ENCODE measurements around the gene PACS2. TPM values are rescaled to one million over a fixed set of nuclear protein-coding genes. Genes with fewer than 3 reads are reported as not detected.

The PACS2 gene
- total RNA-seq, 4 donors from 2014 or later = 61.5 to 91.1 (median 74.7) TPM

- H3K27ac ChIP-seq = peak overlapping the region in 3 of 4 donors; percentile 83 to 91 (median 90)
- H3K4me3 ChIP-seq = peak overlapping the region in 1 of 2 donors; percentile 94
These were observed 2.0 kb downstream of the PACS2 start for GRCh38 chr14:105316577-105316941.

GRCh38 chr14:105316968-105317510 lies 2.5 kb downstream of the PACS2 start:
- no peak for TF ChIP-seq POLR2AphosphoS5 (IDR thresholded peaks at IDR 0.05)
- no peak for TF ChIP-seq EP300 (IDR thresholded peaks at IDR 0.05)
- no peak for TF ChIP-seq POLR2A (IDR thresholded peaks at IDR 0.05)
- no peak for TF ChIP-seq CTCF (IDR thresholded peaks at IDR 0.05)

More at GRCh38 chr14:105316577-105316941, 2.0 kb downstream of the PACS2 start:
- no peak for ATAC-seq
- H3K4me1 ChIP-seq = peaks cover 0 to 56% (median 35%) of the 10 kb centered on the region in 3 donors
- H3K36me3 ChIP-seq = no peaks in the 10 kb centered on the region
- no peaks in the 10 kb centered on the region for H3K9me3 ChIP-seq
- H3K27me3 ChIP-seq = no peaks in the 10 kb centered on the region
- 86 to 89% methylated on average over 3 to 5 of the region's 10 CpGs for WGBS, 2 donors (ENCODE audit: low coverage in 1 of 2)
- TF ChIP-seq POLR2AphosphoS5 (IDR thresholded peaks at IDR 0.05) (no peak), POLR2A (IDR thresholded peaks at IDR 0.05) (no peak), EP300 (IDR thresholded peaks at IDR 0.05) (no peak), CTCF (IDR thresholded peaks at IDR 0.05) (no peak)

GRCh38 chr14:105317546-105317945 lies 3.0 kb downstream of the PACS2 start:
- WGBS, 2 donors (ENCODE audit: low coverage in 1 of 2) = 8 to 24% methylated on average over 2 to 7 of the region's 11 CpGs
- Histone ChIP-seq H3K27ac (peak overlapping the region; percentile 8 to 91 (median 86)), H3K4me1 (peaks cover 0 to 51% (median 35%) of the 10 kb centered on the region in 3 donors), H3K36me3 (no peaks in the 10 kb centered on the region), H3K9me3 (no peaks in the 10 kb centered on the region), H3K27me3 (no peaks in the 10 kb centered on the region), H3K4me3 (peak overlapping the region in 1 of 2 donors; percentile 3)
- TF ChIP-seq EP300 (IDR thresholded peaks at IDR 0.05) = no peak
- no peak for TF ChIP-seq POLR2A (IDR thresholded peaks at IDR 0.05)
- peak in 1 of 4 experiments; percentile 43 for TF ChIP-seq CTCF (IDR thresholded peaks at IDR 0.05)
- TF ChIP-seq POLR2AphosphoS5 (IDR thresholded peaks at IDR 0.05) = peak; percentile 6
- no peak for ATAC-seq

More at GRCh38 chr14:105316968-105317510, 2.5 kb downstream of the PACS2 start:
- Histone ChIP-seq H3K4me1 (peaks cover 0 to 51% (median 35%) of the 10 kb centered on the region in 3 donors), H3K4me3 (peak overlapping the region in 1 of 2 donors; percentile 94), H3K27me3 (no peaks in the 10 kb centered on the region), H3K27ac (peak overlapping the region in 3 of 4 donors; percentile 83 to 91 (median 90)), H3K9me3 (no peaks in the 10 kb centered on the region), H3K36me3 (no peaks in the 10 kb centered on the region)
- ATAC-seq = no peak
- WGBS, 2 donors (ENCODE audit: low coverage in 1 of 2) = 40 to 58% methylated on average over 4 to 14 of the region's 18 CpGs

- Histone ChIP-seq H3K9me3 (no peaks in the 10 kb centered on the region), H3K4me1 (peaks cover 0 to 60% (median 16%) of the 10 kb centered on the region in 3 donors), H3K27me3 (no peaks in the 10 kb centered on the region), H3K27ac (no peak overlapping the region), H3K4me3 (no peak overlapping the region), H3K36me3 (peaks cover 0 to 9% of the 10 kb centered on the region in 2 donors)
- ATAC-seq = no peak
- TF ChIP-seq CTCF (IDR thresholded peaks at IDR 0.05) (no peak), POLR2A (IDR thresholded peaks at IDR 0.05) (no peak), POLR2AphosphoS5 (IDR thresholded peaks at IDR 0.05) (no peak), EP300 (IDR thresholded peaks at IDR 0.05) (no peak)
- 63 to 82% methylated on average over 3 to 11 of the region's 27 CpGs for WGBS, 2 donors (ENCODE audit: low coverage in 1 of 2)
These were observed 8.4 kb downstream of the PACS2 start for GRCh38 chr14:105322791-105323556.
